GM21737 (cell line): Measurements from ENCODE around the gene C2CD3.
"Not testable (repeated sequence)": the region's sequence is repeated elsewhere in the genome, so short reads cannot be mapped to it uniquely, and the experiment has no call there.

Experiments
- ATAC-seq: cut with Tn5 transposase; IDR thresholded peaks from one replicate; pipeline ENCODE4 v1.9.1; 2021; ENCODE audit warnings: mild to moderate bottlenecking, moderate library complexity; ENCODE audit not compliant: unreplicated experiment

Gene C2CD3

DNA sequence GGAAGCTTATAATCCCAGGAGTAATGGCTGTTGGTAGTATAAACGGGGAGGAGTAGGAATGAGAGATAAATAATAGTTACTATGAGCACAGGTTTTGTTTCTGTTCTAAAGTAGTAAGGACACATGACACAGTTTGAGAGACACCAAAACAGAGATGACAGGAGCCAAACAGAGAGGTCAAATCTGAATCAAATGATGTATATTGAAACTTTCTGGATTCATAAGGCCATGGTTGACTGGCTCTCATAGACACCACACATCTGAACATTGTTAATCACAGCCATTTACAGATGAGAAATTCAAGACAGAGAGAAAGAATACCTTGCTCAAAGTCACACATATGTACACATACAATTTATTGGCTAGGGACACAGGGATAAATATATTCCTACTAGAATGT, 98.5 kb downstream of the C2CD3 start:
- ATAC-seq: no peak

DNA sequence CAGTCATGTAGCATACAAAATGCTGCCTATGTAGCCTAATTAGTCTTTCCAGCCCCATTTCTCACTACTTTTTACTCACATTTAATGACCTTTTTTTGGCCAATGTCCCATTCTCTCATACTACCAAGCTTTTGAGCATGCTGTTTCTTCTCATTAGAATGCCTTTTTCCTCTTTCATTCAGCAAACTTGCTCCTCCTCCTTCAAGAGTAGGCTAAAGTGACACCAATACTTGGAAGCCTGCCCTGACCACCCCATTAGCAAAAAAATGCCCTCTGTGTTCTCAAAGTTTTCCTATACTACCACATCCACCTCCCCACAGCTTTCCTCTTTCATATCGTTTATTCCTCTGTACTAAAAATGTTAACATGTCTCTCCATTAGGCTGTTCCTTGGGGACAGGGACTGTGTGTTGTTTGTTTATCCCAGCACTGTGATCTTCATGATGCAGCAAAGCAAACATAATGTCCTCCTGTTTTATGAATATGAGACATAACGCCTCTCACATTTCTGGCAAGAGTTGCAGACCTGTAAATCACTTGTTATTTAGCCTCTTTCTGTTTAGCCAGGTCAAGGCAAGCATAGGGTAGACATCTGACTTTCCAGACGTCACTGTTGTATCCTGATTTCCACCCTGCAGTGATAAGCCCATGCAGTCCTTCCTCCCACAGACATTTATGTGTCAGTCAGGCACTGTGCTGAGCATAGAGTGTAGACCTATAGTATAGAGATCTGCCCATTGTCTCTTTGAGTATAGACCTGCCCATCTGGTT, 99.9 kb downstream of the C2CD3 start:
- no peak for ATAC-seq

DNA sequence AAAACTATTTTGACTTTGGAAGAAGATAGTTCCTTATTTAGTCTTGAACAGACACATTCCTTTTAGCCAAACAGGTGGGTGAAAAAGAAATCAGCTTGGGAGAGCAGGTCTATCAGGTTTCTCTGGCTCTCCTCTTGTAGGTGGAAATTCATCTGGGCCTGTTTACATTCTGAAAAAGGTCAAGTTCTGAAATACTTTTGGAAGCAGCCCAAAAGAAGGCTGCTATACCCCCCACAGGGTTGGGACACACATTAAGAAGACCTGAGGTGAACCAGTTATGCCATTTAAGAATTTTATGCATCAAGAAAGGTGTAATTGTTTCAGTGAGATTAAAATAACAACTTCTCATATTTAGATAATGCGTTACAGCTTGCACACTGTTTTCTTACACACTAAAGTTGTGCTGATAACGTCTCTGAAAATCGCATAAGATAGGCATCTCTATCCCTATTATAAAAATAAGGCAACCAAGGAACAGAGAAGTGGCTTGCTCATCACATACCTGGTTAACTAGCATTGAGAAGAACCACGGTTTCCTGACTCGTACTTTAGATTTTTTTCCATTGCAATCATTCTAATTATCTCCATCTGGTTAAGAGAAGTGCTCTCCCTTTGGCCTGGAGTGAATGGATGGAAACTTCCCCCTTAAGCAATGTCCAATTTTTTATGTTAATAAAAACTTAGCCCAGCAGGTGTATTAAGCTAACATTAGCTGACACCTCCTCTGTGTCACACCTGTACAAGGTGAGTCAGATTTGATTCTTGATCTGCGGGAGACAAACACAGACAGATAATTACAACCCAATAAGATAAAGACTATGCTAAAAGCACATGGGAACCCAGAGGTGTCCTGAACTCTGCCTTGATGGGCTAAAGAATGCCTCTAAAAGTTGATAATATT, 101.4 kb downstream of the C2CD3 start:
- no peak for ATAC-seq

DNA sequence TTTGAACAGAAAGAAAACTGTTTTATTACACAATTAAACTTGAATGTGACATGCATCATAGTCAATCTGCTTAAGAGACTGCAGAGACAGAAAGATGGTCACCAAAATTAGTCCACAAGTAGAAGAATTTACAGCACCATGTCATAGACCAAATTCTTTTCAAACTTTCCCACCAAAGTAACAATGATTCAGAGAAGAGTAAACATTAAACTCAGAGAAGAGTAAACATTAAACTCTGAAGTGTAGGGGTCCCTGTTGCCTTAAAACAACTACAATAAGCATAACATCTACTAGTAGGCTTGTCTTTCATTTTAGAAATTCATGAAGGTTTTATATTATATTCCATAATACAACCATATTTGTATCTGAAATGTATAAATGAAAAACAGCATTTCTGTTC, 104.1 kb downstream of the C2CD3 start:
- ATAC-seq: not testable (repeated sequence)

DNA sequence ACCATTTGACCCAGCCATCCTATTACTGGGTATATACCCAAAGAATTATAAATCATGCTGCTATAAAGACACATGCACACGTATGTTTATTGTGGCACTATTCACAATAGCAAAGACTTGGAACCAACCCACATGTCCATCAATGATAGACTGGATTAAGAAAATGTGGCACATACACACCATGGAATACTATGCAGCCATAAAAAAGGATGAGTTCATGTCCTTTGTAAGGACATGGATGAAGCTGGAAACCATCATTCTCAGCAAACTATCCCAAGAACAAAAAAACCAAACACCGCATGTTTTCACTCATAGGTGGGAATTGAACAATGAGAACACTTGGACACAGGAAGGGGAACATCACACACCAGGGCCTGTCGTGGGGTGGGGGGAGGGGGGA, 105.3 kb downstream of the C2CD3 start:
- not testable (repeated sequence) for ATAC-seq

DNA sequence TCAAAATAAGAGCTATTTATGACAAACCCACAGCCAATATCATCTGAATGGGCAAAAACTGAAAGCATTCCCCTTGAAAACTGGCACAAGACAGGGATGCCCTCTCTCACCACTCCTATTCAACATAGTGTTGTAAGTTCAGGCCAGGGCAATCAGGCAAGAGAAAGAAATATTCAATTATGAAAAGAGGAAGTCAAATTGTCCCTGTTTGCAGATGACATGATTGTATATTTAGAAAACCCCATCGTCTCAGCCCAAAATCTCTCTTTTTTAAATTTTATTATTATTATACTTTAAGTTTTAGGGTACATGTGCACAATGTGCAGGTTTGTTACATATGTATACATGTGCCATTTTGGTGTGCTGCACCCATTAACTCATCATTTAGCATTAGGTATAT, 107.2 kb downstream of the C2CD3 start:
- ATAC-seq: not testable (repeated sequence)

DNA sequence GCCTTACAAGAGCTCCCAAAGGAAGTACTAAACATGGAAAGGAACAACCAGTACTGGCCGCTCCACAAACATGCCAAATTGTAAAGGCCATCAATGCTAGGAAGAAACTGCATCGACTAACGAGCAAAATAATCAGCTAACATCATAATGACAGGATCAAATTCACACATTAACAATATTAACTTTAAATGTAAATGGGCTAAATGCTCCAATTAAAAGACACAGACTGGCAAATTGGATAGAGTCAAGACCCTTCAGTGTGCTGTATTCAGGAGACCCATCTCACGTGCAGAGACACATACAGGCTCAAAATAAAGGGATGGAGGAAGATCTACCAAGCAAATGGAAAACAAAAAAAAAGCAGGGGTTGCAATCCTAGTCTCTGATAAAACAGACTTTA, 109.2 kb downstream of the C2CD3 start:
- not testable (repeated sequence) for ATAC-seq

DNA sequence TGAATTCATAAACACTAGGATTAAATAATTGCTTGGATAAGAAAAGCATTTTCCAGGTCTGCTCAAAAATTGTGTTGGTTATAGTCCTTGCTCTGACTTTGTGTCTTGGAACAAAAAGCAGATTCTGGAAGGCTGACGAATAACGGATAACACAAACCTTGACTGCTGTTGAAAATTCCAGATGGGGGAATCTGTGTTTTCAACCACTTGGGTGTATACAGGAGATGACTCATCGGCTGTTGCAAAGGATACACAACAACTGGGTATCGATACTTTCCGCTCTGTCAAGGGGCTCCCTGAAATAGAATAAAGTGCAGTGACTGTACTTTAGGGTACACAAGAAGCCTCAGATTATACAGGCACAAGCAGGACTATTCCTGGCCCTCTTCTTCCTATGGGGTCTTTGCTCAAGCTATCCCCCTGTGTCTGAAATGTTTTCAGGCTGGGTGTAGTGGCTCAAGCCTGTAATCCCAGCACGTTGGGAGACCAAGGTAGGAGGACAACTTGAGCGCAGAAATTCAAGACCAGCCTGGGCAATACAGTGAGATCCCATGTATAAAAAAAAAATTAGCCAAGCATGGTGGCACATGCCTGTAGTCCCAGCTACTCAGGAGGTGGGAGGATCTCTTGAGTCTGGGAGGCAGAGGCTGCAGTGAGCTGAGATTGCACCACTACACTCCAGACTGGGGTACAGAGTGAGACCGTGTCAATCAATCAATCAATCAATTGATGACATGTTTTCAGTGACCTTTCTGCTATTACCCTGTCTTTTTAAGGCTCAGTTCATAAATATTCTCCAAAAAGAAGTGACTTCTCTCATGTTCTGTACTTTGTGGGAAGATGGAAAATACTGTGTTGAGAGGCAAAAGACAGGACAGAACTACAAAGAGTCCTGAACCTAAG, 113.3 kb downstream of the C2CD3 start:
- no peak for ATAC-seq

DNA sequence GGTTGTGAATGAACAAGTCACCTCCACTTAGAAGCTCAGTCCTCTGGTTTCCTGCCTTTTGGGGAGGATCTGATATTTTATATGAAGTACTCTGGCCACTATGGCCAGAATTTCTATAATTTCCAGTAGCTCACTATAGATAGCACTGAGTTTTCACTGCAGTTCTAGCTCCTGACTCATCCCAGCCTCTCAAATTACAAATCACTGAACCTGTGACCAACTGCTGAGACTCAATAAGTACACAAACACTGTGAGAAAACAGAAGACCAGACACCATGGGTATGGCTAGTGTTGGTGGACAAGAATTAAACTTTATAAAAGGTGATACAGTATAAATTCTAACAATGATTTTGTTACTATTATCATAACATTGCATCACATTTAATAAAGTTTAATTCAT, 114.9 kb downstream of the C2CD3 start:
- no peak for ATAC-seq

DNA sequence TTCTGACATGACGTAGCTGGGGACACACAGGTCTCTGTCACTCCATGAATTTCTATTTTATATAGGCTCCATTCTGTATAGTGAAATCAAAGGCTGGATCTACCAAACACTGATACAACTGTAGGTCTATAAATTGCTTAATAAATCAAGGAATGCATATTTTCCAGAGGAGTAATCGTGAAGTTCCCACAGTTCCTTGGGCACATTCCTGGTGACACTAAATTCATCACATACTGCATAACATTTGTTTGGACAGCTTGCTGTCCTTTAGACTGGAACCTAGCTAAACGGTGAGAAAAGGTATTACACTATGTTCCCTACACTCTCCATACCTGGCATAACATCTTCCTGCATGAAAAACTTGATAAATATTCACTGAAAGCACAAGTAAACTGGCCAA, 120.3 kb downstream of the C2CD3 start:
- ATAC-seq: no peak

DNA sequence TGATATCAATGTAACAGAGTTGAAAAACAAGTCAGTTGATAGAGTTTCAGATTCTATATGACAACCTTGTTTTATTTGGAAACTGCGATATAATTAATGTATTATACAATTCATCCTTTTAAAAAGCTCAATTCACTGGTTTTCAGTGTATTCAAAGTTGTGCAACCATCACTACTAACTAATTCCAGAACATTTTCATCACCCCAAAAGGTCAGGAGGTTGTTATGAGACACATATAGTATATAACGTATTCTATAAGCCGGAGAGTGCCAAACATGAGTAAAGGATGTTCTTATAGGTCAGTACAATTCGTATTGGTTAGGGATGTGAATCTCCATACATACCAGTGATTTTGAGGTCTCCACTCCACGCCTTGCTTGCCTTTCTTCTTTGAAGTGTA, 121.8 kb downstream of the C2CD3 start:
- no peak for ATAC-seq

DNA sequence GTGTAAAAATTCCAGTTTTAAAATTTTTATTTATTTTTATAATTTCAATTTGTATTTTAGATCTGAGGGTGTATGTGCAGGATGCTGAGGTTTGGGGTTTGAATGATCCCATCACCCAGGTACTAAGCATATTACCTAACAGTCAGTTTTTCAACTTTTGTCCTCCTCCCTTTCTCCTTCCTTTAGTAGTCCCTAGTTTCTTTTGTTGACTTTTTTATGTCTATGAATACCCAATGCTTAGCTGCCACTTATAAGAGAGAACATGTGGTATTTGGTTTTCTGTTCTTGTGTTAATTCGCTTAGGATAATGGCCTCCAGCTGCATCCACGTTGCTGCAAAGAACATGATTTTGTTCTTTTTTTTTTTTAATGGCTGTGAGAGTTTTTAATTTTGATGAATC, 126.3 kb downstream of the C2CD3 start:
- no peak for ATAC-seq

DNA sequence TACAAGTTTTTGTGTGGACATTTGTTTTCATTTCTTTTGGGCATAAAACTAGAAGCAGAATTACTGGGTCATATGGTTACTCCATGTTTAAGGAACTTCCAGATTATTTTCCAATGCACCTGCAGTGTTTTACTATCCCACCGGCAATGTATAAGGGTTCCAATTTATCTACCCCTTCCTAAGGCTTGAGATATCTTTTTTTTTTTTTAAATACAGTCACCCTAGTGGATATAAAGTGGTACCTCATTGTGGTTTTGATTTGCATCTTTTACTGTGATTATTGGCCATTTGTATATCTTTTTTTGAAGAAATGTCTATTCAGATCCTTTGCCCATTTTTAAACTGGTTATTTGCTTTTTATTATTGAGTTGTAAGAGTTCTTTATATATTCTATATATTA, 127.4 kb downstream of the C2CD3 start:
- no peak for ATAC-seq

DNA sequence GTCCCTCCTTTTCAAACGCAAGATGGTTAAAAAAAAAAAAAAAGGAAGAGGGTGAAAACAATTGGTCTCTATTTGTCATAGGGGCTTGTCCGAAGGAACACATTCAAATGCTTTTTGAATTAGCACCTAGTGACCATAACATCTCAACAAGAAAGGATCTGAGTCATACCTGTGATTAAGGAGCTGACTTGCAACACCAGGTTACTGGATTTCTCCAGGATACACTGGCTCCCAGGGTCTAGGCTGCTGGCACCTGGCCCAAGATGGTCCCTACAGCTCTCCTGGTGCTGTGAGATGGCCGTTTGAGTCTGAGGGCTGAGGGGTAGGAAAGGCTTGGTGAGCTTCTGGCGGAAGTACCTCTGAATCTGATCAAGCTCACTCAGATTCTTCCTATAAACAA, 133.5 kb downstream of the C2CD3 start:
- no peak for ATAC-seq

DNA sequence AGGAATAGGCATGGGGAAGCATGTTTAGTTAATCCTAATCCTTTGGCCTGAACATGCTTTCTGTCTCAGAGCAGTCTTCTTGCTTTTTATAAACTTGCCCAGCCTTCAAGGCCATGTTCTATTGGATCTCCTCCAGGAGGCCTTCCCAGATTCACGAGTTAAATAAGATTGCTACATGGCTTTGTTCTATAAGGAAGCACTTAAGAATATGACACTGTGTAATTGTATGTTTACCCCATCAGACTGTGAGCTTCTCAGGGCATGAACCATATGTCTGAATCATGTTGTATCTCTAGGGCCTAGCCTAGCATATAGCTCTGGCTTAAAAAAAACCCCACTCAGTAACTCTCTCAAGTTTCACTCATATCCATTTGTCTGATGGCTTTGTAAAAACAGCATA, 135.5 kb downstream of the C2CD3 start:
- ATAC-seq: no peak

DNA sequence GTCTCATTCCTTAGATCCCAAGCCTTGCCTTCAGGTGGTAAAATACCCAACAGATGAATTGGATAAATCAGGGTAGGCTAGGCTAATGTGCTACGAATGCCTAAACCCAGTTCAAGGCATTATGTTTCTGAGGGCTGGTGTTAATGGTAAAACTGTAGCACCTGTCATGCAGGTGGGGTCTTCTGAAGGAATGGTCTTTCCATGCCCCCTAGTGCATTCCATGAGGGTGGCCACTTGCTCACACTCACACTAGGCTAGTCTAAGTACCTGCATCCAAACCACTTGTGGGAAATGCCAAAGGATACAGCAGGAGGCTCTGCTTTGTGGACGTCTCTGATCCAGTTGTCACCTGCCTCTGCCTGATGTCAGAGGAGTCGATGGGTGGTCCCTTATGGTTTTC, 137.8 kb downstream of the C2CD3 start:
- no peak for ATAC-seq

DNA sequence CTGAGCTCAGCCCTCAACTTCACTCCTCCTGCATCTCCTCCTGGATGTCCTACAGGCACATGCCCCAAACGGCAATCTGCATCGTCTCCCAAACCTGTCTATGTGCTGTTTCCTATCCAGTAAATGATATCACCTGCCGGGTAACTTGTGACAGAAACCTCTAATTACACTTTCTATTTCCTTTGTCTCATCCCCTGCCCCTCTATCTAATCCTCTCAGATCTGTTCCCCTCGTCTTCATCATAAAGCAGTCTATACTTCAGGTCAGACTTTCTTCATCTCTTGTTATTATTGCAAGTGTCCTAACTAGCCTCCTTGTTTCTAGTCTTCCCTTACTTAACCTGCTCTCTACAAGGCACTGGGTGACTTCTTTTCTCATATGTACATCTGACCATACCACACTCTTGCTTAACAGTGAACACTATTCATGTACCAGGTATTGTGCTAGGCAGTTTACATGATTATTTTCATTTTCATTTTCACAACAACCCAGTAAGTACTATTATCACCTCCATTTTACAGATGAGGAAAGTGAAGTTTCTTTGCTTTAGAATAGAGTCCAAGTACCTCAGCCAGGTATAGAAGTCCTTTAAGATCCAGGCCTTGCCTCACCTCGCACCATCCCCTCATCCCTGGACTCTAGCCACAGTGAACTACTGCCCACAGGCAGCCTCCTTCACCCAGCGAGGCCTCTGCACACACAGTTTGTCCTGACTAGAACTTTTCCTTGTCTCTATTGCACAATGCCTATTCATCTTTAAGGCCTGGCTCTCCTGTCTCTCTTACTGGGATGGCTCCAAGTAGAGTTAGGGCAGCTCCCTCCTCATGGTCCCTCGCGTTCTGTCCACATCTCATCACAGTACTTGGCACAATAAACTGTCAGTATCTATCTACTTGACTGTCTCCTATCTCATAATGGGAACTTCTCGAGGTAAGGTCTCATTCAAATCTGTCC, 139.8 kb downstream of the C2CD3 start:
- no peak for ATAC-seq

DNA sequence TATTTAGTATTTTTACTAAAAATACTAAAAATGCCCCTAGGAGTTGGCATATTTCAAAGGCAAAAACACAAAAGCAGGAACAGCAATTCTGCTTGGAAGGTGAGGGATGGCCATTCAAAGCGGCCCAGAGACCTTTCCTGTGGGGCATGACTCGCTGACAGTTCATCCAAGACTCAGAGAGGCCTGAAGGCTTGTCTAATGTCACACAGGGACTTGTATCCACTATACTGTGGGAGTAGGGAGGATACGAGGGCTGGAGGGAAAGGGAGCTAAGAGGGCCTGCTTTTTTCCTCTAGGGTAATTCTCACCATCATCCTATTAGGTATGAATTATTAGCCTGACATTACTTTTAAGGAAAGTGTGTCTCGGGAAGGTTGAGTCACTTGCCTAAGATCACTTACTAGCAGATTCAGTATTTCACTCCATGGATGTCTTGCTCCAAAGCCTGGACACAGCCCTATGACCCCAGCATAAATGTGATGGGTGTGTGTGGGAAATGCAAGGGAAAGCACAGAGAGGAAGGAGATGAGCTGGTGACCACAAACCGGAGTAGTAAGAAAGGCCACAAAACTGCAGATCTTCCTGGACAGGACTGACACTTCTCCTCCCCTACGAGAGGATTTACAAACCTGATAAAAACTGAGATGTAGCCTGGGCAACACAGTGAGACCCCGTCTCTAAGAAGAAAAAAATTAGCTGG, 145.2 kb downstream of the C2CD3 start:
- no peak for ATAC-seq

DNA sequence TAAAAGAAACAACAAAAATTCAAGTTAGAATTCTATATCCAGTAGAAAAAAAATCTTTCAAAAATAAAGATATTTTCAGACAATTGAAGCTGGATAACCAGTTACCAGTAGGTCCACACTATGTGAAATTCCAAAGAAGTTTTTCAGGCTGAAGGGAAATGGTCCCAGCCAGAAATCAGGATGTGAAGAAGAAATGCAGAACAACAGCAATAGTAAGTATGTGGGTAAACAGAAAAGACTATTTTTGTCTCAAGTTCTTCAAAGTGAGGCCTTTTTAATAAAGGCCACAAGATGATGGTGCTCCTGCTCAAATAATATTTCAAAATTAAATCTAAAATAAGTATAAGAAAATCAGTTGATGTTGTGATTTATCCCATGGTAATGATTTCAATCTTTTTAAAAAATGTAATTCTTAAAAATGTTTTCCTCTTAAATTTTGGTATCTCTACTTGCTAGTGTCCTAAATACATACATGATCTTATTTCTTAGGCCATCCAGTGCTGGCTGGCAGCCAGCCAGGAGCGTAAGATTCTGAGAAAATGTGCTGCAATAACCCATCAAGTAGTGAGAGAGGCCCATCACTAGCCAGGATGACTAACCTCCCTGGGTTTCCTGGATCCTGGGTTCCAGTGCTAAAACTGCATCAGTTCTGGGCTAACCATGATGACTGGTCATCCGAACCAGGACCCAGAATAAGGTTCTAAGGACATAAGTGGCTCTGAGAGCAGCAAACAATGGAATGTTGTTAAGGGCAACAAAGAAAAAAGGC, 146.4 kb downstream of the C2CD3 start:
- ATAC-seq: no peak
